Tibial nerve (tissue), 4 donors: Measurements from ENCODE around the gene SMAD6.

ENCODE experiments used
- EP300 ChIP-seq, 2 donors: sonication (generic); formaldehyde crosslinking; IDR thresholded peaks; one replicate each; pipeline ENCODE4 v1.6.1; 2017; ENCODE audit warnings: antibody characterized with exemption in 2 of 2, mild to moderate bottlenecking in 1 of 2
- POLR2A ChIP-seq, 2 donors: fragments of 450-650 bp; IDR thresholded peaks; one replicate each; pipeline ENCODE4 v1.6.1; 2017; ENCODE audit warnings: antibody characterized with exemption in 2 of 2, mild to moderate bottlenecking in 2 of 2, moderate library complexity in 2 of 2
- TF ChIP-seq, protein P1 (sequence below), 5 experiments: fragments of 200-600 bp in 3 of 5; fragments of 450-650 bp in 2 of 5; sonication (generic) in 3 of 5; IDR thresholded peaks; one replicate each; pipeline ENCODE4 v1.5.1; 2016 to 2019; ENCODE audit warnings: antibody characterized with exemption in 5 of 5, mild to moderate bottlenecking in 3 of 5, moderate library complexity in 2 of 5

DNA sequence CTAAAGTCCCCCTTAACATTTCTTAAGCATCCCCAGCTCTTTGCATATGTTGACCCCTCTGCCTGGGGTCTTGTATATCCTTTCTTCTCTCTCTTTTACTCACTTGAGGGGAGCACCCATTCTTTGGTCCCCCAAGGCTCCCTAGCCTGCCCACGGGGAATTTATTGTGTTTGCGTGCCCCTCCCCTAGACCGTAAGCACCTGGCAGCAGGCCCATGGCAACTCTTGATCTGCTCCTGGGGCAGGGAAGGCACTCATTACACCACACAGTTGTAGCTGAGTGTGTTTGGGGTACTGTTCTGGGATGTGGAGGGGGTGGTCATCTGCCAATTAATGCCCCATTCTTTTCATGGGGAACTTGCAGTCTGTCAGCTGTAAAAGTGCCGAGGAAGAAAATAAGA is 27.3 kb upstream of the SMAD6 start:
- TF ChIP-seq, protein P1, sequence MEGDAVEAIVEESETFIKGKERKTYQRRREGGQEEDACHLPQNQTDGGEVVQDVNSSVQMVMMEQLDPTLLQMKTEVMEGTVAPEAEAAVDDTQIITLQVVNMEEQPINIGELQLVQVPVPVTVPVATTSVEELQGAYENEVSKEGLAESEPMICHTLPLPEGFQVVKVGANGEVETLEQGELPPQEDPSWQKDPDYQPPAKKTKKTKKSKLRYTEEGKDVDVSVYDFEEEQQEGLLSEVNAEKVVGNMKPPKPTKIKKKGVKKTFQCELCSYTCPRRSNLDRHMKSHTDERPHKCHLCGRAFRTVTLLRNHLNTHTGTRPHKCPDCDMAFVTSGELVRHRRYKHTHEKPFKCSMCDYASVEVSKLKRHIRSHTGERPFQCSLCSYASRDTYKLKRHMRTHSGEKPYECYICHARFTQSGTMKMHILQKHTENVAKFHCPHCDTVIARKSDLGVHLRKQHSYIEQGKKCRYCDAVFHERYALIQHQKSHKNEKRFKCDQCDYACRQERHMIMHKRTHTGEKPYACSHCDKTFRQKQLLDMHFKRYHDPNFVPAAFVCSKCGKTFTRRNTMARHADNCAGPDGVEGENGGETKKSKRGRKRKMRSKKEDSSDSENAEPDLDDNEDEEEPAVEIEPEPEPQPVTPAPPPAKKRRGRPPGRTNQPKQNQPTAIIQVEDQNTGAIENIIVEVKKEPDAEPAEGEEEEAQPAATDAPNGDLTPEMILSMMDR (IDR thresholded peaks at IDR 0.05): no peak
- TF ChIP-seq POLR2A (IDR thresholded peaks at IDR 0.05) (no peak), EP300 (IDR thresholded peaks at IDR 0.05) (no peak)
